Measurements from ENCODE around the gene TEX261.

The TEX261 gene

DNA sequence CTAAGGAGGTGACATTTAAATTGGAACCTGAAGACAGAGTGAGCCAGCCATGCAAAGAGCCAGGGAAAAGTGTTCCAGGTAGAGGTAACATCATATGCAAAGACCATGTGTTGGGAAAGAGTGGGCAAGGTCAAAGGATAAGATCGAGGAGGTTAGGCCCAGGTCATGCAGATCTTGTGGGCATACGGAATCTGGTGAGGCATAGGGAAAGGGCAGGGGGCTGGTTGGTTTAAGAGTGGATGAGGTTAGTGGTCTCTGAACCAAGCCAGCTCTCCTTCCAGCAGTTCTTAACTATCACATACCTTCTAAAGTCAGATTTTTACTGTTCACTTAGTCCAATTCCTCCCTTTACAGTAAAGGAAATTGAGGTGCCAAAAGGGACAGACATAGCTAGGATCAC lies 13.3 kb downstream of the TEX261 start:
- DNase-seq = no peak

DNA sequence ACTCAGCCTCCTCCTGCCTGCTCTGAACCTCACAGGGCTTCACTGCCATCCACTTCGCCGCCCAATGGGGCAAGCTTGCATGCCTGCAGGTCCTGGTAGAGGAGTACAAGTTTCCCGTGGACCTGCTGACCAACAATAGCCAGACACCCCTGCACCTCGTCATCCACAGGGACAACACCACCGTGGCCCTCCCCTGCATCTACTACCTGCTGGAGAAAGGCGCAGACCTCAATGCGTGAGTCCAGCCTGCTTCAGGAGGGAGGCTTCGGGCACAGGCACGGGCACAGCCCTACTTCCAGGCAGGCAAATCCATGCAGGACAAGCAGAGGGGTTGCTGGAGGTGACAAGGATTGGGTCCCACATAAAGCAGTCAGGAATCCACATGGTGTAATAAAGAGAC lies 15.0 kb downstream of the TEX261 start:
- no peak for DNase-seq

DNA sequence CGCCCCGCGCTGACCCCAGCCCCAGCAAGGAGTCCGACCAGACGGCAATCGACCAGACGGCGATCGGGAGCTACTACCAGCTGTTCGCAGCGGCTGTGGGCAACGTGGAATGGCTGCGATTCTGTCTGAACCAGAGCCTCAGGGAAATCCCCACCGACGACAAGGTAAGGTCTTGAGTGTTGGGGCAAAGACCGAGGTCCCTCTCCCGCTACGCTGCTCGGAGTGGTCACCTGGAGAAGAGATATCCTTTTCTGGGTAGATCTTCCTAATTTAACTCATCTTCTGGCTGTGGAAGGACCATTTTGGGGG lies 15.5 kb downstream of the TEX261 start:
- no peak for DNase-seq

DNA sequence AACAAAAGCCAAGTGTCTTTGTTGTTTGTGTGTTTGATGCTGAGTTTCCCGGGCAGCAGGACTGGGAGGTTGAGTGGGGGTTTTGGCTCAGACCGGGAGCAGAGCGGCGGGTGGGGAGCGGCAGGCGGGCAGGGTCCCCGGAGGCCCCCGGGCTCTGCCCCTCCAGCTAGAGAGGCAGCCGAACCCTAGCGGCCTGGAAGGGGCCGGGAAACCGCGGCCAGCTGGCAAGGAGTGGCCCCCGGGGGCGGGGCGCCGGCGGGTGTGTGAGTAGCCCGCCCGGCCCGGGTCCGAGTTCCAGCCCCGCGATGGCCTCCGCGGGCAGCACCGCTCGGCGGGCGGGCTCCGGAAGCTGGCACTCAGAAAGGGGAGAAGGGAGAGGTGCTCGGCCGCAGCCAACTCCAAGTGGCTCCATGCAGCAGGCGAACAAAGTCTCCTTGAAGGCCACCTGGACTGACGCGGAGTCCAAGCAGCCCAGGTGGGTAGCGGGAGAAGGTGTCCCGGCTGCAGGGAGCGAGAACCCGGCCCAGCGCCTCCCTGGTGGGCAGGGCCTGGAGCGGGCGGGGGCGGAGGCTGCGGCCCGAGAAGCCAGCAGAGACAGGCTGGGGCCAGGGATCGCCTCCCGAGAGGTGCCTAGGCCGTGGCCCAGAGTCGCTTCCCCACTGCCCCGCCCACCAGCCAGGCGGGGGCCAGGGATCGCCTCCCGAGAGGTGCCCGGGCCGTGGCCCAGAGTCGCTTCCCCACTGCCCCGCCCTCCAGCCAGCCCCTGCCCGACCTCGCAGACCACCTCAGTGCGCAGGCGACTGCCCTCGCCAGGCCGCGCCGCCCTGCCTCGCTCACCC lies 16.1 kb downstream of the TEX261 start, which contains the start of gene ANKRD53:
TSS of gene ANKRD53 (plus strand) at position 290 of the 839 bp plus-strand sequence. CDS start at position 306, 16 bp downstream.
- no peak for DNase-seq

DNA sequence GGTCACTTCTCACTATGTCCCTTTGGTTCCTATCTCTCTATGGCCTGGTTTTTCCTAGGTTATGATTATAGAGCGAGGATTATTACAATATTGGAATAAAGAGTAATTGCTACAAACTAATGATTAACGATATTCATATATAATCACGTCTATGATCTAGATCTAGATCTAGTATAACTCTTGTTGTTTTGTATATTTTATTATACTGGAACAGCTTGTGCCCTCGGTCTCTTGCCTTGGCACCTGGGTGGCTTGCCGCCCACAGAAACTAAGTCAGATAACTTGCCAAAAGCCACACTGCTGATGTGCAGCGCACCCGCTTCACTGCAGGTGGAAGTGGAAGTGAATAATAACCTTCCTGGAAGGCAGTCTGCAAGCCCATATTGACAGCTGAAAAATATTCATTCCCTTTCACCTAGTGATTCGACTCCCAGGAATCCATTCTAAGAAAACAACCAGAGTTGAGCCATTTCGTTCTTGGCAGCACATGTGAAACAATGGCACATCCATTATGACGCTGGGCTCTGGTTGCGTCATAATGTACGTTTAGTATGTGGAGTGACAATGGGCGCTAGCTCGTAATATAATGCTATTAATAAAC lies 17.0 kb downstream of the TEX261 start:
- no peak for DNase-seq

DNA sequence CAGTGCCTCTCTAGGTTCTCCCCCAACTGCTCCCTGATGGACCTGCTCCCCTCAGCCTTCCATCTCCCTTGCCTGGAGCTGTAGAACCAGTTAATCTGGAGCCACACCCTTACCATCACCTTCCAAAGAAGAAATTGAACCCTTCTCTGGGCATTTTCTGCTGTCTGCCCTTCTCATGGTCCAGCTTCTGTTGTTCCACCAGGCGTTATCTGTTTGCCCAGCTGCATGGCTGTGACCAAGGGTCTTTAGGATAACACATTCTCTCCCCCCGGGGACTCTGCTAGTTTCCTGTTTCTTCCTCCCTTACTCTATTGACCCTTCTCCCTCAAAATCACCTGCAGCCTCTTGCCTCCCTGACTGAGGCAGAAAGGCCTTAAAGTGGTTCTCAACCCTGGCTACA lies 19.4 kb downstream of the TEX261 start:
- DNase-seq = no peak

DNA sequence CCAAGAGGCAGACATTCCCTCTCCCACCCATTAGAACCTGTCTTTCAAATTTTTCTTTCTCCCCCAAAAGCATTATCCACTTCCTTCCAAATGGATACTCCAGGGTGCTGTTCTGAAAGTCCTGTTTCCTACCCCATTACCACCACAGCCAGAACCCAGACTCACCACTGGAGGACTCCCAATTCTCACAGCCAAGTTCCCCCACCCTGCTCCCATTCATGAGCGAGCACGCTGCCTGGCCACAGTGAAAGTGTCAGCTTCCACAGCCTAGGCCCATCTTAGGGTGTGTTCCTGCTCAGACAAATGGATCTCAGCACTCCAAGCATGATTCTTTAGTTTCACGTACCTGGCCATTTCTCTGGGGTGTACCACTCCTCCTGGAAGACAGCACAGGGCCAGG lies 20.1 kb downstream of the TEX261 start:
- DNase-seq = no peak

DNA sequence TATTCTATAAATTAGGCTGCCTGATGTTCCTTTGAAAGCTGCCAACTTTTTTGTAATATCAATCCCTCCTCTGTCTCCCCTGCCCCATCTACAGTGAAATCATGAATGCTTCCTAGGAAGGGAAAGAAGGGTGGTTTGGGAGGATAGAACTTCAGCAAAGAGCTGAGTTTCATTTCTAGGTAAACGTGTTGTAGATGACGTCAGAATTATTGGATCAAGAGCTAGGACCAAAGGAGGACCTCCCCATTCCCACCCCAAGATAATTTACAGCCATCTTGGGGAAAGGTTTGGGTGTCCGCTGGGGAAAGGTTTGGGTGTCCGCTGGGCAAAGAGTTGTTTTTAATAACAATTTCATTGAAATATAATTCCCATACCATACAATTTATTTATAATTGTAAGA lies 27.5 kb downstream of the TEX261 start:
- DNase-seq = no peak

DNA sequence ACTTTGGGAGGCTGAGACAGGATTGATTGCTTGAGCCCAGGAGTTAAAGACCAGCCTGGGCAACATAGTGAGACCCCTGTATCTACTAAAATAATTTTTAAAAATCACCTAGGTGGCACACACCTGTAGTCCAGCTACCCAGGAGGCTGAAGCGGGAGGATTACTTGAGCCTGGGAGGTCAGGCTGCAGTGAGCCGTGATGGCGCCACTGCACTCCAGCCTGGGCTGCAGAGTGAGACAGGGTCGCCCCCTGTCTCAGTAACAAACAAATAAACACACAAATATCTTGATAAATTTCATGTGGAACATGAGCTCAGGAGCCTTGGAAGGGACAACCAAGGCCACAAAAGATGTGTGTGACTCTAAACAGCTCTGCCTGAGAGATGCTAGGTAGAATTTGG lies 28.0 kb downstream of the TEX261 start:
- DNase-seq = no peak

DNA sequence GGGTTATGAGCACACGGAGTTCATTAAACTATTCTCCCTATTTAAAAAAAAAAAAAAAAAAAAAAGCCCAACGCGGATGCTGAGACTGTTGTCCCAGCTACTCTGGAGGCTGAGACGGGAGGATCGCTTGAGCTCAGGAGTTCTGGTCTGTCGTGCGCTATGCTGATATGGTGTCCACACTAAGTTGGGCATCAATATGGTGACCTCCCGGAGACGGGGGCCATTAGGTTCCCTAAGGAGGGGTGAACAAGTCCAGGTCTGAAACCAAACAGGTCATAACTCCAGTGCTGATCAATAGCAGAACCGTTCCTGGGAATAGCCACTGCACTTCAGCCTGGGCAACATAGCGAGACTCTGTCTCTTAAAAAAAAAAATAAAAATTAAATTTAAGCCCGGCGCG lies 29.2 kb downstream of the TEX261 start:
- no peak for DNase-seq

DNA sequence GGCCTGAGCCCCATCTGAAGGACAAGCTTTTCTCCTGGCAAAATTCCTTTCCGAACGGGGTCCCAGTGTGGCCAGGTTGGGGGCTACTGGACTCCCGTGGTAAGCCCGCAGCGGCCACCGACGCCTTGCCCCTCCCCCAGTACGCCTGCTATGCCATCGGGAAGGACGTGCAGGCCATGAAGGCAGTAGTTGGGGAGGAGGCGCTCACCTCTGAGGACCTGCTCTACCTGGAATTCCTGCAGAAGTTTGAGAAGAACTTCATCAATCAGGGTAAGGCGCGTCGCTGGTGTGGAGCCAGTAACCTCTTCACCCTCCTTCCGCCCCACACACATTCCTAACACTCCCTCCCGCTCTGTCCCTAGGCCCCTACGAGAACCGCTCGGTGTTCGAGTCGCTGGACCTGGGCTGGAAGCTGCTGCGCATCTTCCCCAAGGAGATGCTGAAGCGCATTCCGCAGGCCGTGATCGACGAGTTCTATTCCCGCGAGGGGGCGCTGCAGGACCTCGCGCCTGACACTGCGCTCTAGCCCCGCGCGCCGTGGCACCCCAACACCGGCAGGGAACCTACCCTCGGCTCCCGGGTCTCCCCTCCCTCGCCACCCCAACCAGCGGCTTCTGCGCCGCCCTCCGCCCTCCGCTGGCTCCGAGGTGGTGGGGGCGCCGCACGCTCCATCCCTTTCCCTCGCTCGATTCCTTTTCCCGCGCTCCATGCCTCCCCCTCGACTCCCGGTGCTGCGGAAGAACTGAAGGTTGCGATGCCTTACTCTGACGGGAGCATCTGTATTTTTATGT lies 29.9 kb downstream of the TEX261 start:
- DNase-seq = no peak

DNA sequence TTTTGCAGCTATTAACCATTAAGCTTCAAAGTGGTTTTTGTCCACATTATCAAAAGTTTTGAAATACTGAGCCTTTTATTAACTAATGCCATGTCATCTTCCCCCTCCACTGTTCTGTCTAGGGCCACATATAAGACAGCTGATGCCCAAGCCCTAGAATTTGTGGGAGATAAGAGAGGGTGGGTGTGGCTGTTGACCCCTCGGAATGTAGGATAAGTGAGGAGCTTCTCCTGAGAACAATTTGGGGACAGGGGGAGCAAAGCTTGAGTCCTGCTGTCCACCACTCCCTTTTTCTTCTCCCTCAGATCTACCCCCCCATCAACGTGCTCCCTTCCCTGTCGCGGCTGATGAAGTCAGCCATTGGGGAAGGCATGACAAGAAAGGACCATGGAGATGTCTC lies 30.5 kb downstream of the TEX261 start:
- no peak for DNase-seq

DNA sequence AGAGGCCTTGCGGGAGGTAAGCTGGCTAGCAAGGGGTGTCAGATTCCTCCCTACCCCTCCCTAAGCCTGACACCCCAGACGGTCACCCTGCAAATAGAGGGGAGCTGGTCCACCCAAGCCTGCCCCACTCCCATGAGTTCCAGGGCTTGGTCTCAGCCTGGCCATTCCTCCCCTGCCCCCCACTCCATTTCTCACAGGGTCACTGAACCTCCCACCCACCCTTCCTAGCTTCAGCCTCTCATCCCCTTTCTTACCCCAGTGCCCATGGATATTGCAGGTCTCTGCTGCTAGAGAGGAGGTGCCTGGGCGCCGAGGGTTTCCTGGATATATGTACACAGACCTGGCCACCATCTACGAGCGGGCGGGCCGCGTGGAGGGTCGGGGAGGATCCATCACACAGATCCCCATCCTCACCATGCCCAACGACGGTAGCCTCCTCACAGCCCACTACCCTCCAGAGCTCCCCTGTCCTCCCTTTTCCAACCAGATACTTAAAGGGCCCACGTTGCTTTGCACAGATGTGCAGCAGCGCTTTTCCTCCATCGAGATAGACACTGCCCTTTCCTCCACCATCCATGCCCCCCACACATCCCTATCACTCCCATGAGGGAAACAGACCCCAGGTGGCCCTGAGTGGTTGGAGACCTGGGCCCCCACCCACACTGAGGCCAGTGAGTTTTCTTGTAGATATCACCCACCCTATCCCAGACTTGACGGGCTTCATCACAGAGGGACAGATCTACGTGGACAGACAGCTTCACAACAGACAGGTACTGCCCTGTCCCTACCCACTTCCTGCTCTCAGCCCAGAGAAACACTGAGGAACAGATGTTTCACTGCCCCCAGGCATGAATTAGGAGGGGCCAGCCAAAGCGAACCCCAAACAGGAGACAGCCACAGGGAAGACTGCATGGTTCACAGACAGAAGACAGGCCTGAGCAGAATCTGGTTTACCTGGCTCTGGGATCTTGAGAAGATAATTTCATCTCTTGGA lies 31.5 kb downstream of the TEX261 start:
- no peak for DNase-seq

DNA sequence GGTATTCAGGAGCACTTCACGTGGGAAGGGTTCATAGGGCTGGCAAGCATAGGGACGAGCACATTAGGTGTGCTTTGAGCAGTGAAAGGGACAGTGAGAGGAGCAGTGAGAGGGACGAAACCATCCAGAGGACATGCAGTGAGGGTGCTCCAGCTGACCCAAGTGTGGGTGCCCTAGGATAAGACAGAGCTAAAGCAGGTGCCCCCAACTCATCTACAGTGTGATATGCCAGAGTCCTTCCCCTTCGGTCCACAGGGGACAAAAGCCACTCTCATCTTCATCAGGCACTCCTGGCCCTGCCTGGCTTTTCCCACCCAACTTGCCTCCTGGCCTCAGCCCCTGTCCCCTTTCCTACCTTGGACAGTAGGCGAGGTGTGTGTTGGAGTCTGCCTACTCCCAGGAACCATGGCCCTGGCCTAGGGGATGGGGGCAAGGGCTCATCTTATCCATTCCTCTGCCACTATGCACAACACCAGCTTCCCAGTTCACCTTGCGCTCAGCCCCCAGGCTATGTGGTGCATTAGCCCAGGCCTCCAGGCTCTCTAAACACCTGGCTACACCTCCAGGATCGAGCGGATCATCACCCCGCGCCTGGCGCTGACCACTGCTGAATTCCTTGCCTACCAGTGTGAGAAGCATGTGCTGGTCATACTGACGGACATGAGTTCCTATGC lies 32.3 kb downstream of the TEX261 start:
- no peak for DNase-seq

DNA sequence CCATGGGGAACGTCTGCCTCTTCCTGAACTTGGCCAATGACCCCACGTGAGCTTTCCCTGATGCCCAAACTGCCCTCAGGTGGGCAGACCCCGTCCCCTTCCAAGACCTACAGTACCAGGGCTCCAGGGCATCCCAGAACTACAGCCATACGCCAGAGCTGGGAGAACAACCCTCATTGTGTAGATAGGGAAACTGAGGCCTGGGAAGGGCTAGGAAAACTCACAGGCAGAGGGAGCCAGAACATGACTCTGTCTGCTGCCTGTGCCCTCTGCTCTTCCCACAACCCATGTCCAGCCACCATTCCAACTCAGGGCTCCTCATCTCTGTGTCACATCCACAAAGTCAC lies 33.1 kb downstream of the TEX261 start:
- no peak for DNase-seq

DNA sequence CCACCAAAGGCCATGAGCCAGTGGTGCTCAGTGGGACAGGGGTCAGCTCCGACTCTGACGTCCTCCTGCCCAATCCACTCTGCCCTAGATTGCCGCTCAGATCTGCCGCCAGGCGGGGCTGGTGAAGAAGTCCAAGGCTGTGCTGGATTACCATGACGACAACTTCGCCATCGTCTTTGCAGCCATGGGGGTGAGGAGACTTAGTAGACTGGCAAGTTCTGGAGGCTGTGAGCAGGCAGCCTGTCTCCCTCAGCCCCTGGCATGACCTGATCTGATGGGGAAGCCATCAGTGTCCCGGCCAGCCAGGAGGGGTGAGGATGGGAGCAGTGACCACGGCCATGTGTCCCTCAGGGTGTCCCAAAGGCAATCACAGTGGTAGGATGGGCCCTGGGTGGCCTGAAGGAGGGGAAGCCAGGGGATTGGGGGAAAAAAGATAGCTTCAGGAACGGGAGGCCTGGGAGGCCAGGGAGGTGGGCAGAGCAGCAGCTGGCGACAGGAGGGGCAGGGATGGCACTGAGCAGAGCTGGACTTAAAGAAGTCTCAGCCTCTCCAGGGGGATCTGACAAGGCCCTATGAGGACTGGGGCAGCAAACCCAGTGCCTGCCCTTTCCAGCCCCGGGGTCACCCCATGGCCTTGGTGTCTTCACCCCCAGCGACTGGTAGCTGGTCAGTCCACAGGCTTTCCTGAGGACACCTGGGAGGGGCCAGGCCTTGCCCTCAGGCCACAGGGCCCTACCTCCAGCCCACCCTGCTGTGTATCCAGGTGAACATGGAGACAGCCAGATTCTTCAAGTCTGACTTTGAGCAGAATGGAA lies 33.6 kb downstream of the TEX261 start:
- no peak for DNase-seq

DNA sequence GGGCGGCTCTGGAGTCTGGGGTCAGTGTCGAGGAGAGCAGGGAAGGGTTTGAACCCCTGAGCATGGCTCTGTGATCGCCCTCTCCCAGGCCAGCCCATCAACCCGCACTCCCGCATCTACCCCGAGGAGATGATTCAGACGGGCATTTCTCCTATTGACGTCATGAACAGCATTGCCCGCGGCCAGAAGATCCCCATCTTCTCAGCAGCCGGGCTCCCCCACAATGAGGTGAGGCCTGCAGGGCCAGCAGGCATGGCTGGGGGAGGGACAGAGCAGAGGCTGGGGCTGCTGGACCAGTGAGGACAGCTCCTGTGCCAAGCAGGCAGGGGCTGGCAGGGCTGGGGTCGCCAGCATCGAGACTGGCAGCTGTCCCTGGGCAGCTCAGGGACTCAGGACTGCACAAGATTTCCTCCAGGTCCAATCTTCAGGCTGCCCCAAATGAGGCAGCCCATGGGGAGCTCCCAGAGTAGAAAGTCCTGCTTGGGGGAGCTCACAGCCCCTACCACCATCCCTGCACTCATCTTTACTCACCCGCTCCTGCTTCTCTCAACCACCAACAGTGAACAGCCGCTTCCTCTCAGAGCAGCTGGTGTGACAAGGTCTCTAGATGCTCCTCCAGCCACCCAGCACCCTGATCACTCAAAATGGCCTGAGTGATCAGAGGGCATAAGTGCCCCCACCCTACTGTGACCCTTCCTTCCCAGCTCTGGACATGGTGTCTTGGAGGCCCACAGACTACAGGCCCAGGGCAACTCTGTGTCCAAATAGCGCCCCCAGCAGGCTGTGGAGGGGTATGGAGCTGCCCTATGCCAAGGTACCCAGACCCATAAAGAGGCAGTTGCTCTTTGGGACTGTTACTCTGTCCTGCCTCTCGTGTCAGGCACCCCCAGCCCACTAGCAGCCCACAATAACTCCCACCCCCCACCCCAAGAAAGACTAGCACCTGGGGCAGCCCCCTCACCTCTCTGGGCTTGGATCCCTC lies 34.5 kb downstream of the TEX261 start:
- DNase-seq = no peak

DNA sequence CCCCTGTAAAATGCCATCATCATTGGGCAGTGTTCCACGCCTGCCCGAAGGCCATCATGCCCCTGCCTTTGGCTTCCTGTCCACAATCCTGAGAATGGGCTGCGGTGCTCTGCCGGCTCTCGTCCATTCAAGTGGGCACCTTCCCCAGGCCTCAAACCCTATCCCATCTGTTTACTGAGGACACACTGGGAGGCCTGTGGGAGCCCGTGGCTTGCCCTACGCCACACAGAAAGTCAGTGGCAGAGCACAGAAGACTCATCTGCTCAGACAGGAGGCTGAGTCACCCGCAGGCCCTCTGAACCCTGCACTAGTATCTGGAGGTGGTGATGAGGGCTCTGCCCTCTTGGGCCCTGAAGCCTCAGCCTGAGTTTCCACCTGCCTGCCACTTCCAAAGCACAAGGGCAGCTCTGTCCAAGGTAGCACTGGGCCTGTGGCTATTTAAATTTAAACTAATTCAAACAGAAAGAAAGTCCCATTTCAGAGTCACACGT lies 35.4 kb downstream of the TEX261 start:
- DNase-seq = no peak

DNA sequence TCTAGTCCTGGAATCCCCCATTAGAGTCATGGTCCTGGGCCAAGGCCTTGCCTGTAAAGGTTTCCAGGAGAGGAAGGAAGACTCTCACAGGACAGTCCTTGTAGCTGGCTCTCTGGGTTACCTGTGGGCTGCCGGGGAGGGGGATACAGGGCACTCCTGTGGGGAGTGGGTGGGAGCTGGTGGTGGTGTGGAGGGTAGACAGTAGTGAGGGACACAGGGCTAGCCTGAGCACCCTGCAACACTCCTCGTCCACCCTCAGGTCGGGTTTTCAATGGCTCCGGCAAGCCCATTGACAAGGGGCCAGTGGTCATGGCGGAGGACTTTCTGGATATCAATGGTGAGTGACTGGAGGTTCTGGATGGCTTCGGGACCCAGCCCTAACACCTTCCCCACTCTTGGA lies 35.9 kb downstream of the TEX261 start:
- DNase-seq = no peak

DNA sequence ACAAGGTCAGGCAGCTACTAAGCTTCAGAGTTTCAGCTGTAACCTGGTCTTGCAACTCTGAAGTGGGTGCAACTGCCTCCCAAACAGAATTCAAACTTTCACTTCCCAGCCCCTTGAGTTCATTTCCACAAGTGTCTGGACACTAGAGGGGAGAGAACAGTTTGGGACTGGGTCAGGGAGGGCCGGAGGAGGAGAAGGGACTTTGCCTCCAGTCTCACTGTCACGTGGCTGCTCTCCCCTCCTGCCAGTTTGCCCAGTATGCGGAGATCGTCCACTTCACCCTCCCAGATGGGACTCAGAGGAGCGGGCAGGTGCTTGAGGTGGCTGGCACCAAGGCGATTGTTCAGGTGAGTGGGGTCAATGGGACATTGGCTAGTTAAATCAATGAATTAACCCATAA lies 36.9 kb downstream of the TEX261 start:
- DNase-seq = no peak
